Activated T-helper 1 cell treated with Interleukin-2 at 50 U/mL for 16 hours (primary cell): ENCODE measurements around the gene OSER1.
"Not testable (repeated sequence)": the region's sequence is repeated elsewhere in the genome, so short reads cannot be mapped to it uniquely, and the experiment has no call there.

Experiments used
- DNase-seq: peaks from one replicate; pipeline ENCODE4 v3.0.0-alpha.2; 2020; ENCODE audit warnings: low read depth

OSER1 gene

DNA sequence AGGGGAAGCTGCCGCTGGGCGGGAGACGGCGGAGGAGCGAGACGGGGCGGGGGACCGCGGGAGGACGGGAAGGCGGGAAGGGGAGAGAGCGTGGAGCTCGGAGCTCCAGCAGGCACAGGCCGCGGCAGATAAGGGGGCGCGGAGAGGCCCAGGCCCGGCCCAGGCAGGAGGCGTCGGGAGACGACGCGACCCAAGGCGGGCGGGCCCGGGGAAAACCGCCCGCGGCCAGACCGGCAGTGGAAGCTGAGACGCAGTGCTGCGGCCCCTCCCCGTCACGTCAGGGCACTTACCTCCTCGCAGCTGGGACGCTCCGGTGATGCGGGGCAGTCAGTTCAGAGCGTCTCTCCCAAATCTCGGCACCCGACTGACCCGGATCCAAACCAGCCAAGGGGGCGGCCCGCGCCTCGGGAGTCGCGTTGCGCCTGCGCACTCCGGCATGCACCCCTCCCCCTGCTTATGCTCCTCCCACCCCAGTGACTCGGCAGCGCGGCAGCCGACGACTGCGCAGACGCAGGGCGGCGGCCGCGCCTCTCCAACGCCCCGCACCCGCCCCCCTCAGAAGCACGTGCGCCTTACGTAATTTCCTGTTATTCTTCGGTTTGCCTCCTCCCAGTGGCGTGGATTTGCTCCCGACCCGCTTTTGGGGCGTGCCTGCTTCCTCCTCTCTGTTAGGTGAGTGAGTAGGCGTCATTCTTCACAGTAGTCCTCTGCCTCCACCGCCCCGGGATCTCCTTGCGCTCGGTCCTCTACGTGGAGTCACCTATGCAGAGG lies at the start of gene OSER1:
Gene OSER1, minus strand, starts transcription at position 366 of the 771 bp plus-strand sequence. CDS start 3,814 bp downstream, outside the sequence.
- DNase-seq: peak; percentile 98

DNA sequence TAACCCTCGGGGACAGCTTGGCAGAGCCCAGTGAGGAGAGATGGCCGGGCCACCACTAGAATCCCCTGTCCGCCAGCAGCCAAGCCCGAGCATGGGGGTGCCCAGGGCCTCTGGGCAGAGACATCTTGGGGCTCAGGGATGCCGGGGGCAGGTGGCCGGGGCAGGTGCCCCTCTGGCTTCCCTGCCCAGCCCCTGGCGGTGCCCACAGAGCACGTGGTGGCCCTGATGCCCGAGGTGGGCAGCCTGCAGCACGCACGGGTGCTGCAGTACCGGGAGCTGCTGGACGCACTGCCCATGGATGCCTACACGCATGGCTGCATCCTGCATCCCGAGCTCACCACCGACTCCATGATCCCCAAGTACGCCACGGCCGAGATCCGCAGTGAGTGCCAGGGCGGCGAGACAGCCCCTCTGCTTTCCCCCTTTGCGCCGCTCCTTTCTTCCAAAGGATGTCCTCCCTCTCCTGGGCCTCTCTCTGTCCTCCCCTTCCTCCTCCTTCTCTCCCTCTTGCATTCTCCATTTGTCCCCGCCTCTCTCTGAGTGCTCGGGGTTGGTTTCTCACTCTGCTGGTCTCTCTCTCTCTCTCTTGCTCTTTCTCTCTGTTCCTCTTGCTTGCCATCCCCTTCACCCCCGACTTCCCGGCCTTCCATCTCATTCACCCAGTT lies 47.8 kb upstream of the OSER1 start:
- no peak for DNase-seq

DNA sequence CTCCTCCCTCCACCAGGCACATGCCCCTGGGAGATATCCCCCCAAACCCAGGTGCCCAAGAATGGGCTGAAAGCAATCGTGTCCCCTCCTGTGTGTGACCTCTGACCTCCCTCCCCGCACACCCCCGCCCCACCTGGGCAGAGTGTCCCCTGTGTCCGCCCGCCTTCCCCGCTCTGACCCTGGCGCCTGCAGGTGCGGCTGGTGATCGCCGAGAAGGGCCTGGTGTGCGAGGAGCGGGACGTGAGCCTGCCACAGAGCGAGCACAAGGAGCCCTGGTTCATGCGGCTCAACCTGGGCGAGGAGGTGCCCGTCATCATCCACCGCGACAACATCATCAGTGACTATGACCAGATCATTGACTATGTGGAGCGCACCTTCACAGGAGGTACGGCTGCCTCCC lies 46.4 kb upstream of the OSER1 start:
- DNase-seq: no peak

DNA sequence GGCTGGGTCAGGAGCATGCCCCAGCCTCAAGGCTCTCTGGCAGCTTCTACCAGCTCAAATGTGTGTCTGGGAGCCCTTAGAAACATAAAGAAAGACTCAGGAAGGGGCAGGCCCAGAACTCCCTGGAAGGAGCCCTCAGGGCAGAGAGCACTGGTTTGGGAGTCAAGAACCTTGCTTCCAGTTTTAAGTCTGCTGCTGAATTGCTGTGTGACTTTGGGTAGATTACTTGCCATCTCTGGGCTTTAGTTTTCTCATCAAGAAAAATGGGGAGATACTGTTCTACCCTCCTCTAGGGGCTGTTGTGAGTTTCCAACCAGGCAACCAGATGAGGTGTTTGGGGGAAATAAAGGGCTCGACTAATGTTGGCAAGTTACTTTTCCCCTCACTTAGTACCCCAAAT lies 45.4 kb upstream of the OSER1 start:
- DNase-seq: no peak

DNA sequence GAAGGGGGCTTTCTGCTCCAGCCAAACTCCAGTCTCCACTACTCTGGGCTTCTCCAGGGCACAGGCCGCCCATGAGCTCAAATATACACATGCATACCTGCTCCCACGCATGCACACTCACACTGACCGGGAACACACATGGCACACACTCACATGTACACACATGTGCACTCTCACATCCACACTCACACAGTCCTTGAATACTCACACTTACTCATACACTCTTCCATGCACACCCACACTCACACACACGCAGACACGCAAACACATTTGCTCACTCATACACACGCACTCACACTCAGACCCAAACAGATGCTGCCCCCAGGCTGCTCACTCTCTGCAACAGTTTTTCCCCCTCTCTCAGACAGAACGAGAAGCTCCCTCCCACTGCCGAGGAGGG lies 43.5 kb upstream of the OSER1 start:
- DNase-seq: no peak

DNA sequence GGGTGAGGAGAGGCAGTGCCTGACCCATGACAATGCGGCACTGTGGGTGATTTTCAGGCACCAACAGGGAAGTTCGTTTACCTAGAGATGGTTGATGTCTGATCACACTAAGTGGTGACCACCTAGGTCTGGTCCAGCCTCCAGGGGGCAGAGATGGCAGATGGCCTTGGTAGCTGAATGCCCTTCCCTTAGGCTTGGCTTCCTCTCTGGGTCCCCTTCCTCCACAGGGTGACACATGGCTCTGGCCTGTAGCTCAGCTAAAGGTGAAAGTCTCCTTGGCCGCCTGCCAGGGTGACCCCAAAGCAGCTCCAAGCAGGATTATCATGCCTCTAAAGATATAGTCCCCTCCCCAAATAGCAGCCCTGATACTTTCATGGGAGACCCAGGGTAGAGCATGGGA lies 43.0 kb upstream of the OSER1 start:
- DNase-seq: no peak

DNA sequence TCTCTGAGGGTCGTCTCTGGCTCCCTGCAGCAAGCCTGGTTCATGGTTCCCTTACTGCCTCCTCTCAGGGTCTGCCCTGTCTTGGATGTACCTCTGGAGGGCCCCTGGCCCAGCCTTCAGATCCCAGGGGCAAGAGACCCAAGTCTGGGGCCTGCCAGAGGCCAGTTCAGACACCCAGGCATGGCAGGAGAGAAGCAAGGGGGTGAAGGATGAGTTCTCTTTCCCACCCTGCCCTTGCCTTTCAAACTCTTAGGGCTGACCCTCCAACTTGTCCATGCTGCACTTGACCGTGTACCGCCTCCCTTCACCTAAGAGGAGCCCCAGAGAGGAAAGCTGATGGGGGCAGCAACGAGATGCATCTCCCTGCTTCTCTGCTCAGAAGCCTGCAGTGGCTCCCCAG lies 40.7 kb upstream of the OSER1 start:
- no peak for DNase-seq

DNA sequence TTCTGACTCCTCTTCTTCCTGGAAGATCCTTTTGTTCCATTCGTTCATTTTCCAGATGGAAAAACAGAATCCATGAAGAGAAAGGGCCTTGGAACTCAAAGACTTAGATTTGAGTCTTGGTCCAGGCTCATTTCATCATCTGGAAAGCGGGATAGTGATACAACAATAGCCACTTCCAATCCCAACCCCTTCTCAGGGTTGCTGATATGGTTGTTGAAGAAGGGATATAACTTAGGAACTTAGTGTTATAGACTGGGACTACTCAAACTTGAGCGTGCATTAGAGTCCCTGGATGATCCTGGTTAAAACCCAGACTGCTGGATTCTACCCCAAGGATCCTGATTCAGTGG lies 37.8 kb upstream of the OSER1 start:
- DNase-seq: no peak

DNA sequence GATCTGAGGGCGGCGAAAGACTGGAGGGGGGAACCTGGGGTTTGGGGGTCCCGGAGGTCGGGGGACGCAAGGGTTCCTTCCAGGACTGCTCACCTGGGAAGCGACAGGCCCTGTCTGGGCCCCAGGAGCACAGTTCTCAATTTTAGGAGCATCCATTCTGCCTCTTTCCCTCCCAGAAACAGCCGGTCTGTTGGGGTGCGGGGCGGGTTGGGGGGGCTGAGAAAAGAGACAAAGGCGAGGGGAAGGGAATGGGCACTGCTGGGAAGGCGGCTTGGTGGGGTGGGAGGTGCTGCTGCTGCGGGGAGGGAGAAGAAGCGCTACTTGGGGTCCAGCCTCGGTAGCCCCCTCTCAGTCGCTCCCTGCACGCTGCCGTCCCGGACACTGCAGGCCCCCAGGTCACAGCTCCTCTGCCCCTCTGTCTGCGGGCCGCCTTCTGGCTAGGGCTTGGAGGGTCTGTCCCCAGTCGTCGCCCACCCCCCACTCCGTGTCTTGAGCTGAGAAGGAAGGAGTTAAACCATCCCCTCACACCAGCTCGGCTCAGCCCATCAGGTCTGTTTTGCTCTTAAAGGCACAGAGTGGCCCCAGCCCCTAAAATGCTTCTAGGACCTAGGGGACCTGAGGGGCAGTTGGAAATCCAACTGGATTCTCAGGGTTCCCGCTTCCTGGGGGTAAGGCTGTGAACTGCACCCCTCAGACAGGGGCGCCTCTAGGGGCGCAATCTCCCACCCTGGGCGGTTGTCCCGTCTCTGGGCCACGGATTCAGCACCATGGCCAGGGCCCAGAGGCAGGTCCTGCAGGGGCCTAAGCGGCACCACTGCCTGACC lies 37.2 kb upstream of the OSER1 start:
- no peak for DNase-seq

DNA sequence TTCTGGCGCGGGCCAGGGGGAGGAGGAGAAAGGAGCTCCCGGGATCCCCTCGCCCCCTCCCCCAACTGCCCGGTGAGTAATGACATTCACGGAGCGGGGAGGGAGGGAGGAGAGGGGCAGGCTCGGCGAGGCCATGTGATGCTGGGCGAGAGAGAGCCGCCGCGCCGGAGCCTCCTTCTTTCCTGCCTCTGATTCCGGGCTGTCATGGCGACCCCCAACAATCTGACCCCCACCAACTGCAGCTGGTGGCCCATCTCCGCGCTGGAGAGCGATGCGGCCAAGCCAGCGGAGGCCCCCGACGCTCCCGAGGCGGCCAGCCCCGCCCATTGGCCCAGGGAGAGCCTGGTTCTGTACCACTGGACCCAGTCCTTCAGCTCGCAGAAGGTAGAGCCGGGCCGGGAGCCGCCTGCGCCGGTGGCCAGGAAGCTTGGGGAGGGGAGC lies 36.6 kb upstream of the OSER1 start, which contains the start of gene GDAP1L1:
Gene GDAP1L1, plus strand, starts transcription at position 178 of the 441 bp plus-strand sequence. Its CDS starts 27 bp downstream, at position 205.
- DNase-seq: no peak

DNA sequence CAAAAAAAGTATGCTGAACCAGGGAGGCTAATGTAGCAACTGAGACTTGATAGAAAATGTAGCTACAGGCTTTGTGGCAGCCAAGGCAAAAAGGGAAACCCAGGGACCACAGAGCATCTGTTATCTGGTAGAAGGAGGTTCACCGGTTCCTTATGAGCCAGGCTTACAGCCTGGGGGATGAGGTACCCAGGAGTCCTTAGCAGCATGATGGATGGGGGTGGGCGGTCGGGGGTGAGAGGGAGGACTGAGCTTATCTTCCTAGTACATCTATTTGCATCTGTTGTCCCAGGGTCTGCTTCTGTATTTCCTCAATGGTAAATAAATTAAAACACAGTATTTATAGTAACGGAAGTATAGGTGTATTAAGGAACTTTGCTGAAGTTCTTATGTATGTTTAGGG lies 35.4 kb upstream of the OSER1 start:
- no peak for DNase-seq

DNA sequence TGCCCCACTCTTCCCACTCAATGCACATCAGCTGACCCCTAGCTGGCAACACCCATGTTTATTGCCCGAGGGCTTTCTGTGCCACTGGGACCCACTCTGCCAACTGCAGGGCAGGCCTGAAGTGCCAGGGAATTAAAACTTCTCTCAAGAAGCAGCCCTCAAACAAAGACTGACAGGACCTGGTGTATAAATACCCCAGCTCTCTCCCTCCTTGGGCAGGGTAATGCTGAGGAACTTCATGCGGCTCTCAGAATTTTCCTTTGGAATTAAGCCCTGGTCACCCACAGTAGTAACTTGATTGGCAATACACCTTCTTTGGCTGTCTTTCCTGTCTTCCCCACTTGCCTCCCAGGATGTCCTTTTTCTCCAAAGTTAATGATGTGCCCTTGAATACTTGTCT lies 31.2 kb upstream of the OSER1 start:
- DNase-seq: no peak

DNA sequence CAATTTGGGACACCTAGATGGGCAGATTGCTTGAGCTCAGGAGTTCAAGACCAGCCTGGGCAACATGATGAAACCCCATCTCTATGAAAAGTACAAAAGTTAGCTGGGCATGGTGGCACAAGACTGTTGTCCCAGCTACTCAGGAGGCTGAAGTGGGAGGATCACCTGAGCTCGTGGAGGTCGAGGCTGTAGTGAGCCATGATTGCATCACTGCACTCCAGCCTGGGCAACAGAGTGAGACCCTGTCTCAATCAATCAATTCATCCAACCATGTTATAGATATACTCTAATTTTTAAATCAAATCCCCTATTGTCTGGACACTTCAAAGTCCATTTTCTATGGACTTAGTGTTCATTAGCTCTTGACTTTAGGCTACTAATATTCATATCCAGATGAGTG lies 26.3 kb upstream of the OSER1 start:
- not testable (repeated sequence) for DNase-seq

DNA sequence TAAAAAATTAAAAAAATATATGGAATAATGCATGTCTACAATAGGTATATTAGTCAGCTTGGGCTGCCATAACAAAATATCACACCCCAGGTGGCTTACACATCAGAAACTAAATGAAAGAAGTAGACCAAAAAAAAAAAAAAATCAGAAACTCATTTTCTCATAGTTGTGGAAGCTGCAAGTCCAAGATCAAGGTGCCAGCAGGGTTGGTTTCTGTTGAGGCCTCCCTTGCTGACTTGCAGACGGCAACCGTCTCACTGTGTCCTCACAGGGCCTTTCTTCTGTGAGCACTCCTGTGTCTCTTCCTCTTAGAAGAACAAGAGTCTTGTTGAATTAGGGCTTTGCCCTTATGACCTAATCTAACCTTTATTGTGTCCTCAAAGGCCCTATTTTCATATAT lies 25.1 kb upstream of the OSER1 start:
- DNase-seq: no peak

DNA sequence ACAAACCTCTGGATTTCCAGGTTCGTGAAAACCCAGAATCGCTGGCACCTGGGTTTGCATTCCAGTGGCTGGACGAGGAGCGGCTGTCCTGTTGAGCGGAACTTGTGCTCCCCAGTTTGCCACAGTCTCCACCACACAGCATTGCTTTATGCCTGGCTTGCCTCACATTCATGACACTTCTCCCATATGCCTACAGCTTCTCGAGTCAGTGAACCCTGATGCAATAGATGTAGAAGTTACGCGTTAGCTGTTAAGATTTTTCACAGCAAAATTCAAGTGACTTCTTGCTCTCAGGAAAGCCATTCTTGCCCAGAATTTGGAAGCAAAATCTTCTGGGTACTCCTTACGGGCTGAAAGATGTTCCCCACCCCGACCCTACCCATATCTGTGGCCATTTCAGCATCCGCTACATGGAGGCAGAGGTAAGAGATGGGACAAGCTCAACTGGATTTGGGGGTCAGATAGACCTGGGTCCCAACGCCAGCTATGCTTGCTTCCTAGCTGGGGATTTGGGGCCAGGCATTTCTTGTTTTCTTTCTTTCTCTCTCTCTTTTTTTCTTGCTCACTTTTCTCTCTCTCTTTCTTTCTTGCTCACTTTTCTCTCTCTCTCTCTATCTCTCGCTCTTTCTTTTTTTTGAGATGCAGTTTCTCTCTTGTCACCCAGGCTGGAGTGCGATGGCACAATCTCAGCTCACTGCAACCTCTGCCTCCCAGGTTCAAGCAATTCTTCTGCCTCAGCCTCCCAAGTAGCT lies 24.2 kb upstream of the OSER1 start:
- DNase-seq: no peak

DNA sequence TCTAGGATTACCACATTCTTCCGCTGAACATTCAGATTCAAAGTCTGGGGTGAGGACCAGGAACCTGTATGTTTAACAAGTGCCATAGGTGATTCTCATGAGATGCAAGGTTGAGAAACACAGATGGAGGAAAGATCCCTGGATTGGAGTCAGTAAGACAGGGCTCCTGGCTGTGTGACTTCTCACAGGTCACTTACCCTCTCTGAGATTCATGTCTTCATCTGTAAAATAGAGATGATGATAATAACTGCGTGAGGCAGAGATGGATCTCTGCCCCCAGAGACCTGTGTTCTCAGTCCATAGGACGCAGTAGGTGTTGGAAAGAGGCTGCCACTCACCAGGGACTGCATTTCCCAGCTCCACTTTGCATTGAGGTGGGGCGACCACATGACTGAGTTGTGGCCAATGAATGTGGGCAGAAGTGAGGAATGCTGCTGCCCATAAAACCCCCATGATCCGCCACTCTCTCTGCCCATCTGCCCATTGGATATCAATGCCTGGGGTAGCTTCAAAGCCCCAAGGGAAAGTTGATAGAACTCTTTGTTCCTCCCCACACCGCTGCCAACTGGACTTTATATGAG lies 23.0 kb upstream of the OSER1 start:
- no peak for DNase-seq

DNA sequence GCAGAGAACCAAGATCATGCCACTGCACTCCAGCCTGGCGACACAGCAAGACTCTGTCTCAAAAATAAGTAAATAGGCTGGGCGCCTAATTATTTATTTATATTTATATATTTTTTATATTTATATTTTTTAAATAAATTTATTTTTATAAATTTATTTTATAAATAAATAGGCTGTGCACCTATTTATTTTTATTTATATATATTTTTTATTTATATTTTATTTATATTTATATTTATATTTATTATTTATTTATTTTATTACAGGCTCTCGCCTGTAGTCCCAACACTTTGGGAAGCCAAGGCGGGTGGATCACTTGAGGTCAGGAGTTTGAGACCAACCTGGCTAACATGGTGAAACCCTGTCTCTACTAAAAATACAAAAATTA lies 21.9 kb upstream of the OSER1 start:
- not testable (repeated sequence) for DNase-seq

DNA sequence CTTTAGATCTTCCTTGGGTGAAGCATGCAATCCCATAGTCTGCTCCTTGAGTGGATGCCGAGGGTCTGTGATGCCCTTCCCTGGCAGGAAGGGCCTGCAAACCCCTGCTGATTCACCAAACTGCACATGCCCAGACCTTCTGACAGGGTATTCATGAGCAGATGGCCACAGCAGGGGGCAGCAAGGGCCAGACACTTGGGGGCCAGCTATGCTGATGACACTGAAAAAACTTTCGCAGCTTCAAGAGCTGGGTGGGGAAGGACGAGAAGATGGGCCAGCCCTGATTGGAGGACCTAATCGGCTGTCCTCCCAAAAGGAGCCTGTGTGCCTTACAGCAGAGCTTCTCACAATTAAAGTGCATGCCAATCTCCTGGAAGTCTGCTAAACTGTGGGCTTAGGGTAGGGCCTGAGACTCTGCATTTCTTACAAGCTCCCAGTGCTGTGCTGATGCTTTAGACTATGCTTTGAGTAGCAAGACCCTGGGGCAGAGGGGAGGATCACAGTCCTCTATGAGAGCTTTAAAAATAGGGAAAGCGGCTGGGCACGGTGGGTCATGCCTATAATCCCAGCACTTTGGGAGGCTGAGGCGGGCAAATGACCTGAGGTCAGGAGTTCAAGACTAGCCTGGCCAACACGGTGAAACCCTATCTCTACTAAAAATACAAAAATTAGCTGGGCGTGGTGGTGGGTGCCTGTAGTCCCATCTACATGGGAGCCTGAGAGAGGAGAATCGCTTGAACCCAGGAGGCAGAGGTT lies 21.3 kb upstream of the OSER1 start:
- DNase-seq: no peak

DNA sequence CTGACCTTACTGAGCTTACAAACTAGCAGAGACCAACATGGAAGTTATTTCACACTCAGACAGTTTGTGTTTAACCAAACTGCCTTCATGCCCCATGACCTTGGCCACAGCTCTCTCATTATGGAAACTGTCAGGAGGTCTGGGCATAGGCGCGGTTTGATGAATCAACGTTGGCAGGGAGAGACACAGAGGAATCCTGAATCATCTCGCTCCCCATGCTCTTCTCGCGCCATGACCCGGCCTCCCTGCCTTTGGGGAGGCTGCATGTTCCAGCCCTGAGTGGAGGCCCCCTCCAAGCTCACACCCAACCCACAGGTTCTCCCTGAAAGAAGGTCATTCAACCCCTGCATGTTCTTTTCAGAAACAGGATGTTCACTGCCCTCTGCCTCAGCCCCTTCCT lies 20.6 kb upstream of the OSER1 start:
- no peak for DNase-seq

DNA sequence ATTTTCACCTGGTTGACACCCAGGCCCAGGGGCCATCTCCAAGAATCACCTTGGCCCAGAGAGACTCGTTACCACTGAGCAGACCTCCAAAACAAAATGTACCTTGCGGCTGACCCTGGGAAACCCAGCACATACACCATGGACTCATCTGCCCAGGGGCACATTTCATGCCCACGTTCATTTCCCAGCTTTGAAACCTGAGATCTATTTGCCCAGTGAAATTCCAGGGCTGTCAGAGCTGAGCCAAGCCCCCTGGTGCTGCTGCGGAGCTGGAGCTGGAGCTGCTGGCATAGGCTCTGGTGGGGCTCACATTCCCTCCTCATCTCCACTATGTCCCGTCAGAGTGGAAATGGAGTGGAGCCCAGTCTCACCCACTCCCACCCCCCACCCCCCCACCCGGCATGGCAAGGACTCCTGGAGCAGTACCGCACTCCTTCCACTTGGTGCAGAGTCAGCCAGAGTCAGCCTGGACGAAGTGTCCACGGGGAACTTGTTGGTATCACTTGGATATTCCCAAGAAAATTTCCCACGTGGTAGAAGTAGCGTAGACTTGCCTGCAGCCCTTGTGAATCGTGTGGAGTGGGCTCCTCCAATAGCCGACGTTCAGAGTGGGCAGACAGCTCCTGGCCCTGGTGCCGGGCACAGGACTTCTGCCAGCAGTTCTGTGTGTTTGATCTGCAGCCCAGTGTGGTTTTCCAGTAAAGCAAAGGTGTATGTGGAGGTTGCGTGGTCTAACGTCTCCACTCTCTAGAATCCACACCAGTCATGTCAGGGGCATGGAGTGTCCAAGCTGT lies 18.1 kb upstream of the OSER1 start:
- DNase-seq: no peak
